Right renal pelvis (tissue), 4 donors: ENCODE results near the gene CTPS1. TPM values are rescaled to one million over a fixed set of nuclear protein-coding genes. Genes with fewer than 3 reads are reported as not detected.

Experiments
- DNase-seq, 4 donors: peaks; one replicate each; pipeline ENCODE4 v3.0.0-alpha.2; 2013; ENCODE audit warnings: low read depth in 4 of 4, low spot score in 3 of 4, missing footprints in 1 of 4
- polyA plus RNA-seq, 4 donors: library from polyadenylated mRNA; unstranded; fragments of 120-200 nt; gene quantifications; one replicate each; pipeline ENCODE4 v1.2.1, GENCODE V29; 2013; ENCODE audit not compliant: insufficient read length in 4 of 4

Gene CTPS1
- polyA plus RNA-seq, 4 donors = 25.4 to 31.1 (median 27.0) TPM

- peak; percentile 21 to 41 (median 26) for DNase-seq
Observed at GRCh38 chr1:41021526-41022308, 42.2 kb downstream of the CTPS1 start, which contains the start of gene SLFNL1. TSS of gene SLFNL1 (minus strand) at chr1:41021725. CDS start at chr1:41020660, 1,065 bp downstream.

- no peak for DNase-seq
Observed at GRCh38 chr1:41022424-41022823, 42.9 kb downstream of the CTPS1 start.

- no peak for DNase-seq
Observed at GRCh38 chr1:41023279-41023990, 43.9 kb downstream of the CTPS1 start.

GRCh38 chr1:41024953-41025352 is 45.5 kb downstream of the CTPS1 start:
- no peak for DNase-seq

GRCh38 chr1:41025979-41026819 is 46.7 kb downstream of the CTPS1 start:
- no peak for DNase-seq

GRCh38 chr1:41028034-41028642 is 48.6 kb downstream of the CTPS1 start:
- DNase-seq = no peak

GRCh38 chr1:41030872-41031616 is 51.5 kb downstream of the CTPS1 start:
- DNase-seq = no peak

GRCh38 chr1:41032147-41032546 is 52.7 kb downstream of the CTPS1 start:
- no peak for DNase-seq

- no peak for DNase-seq
Observed at GRCh38 chr1:41033272-41033671, 53.8 kb downstream of the CTPS1 start.

- DNase-seq = no peak
Observed at GRCh38 chr1:41037116-41037903, 57.8 kb downstream of the CTPS1 start.

GRCh38 chr1:41038110-41038509 is 58.6 kb downstream of the CTPS1 start:
- DNase-seq = no peak

- DNase-seq = no peak
Observed at GRCh38 chr1:41041614-41042270, 62.2 kb downstream of the CTPS1 start.

- DNase-seq = no peak
Observed at GRCh38 chr1:41044187-41044586, 64.7 kb downstream of the CTPS1 start.

GRCh38 chr1:41045740-41046139 is 66.2 kb downstream of the CTPS1 start:
- no peak for DNase-seq

- no peak for DNase-seq
Observed at GRCh38 chr1:41046347-41046775, 66.9 kb downstream of the CTPS1 start.

- DNase-seq = no peak
Observed at GRCh38 chr1:41048540-41048939, 69.0 kb downstream of the CTPS1 start.

- no peak for DNase-seq
Observed at GRCh38 chr1:41051022-41051421, 71.5 kb downstream of the CTPS1 start.

GRCh38 chr1:41053316-41053715 is 73.8 kb downstream of the CTPS1 start:
- DNase-seq = no peak

- no peak for DNase-seq
Observed at GRCh38 chr1:41056907-41057306, 77.4 kb downstream of the CTPS1 start.
